HepG2 (cell line): Measurements from ENCODE around the gene CIITA. TPM values are rescaled to one million over a fixed set of nuclear protein-coding genes. Genes with fewer than 3 reads are reported as not detected.

ENCODE experiments used
- AHR ChIP-seq: IDR thresholded peaks from 2 replicates; pipeline ENCODE4 v1.6.1; 2018; ENCODE audit warnings: missing genetic modification reagents, missing compliant biosample characterization
- ATAD3A ChIP-seq: sonication (generic); formaldehyde crosslinking; IDR thresholded peaks from 2 replicates; pipeline ENCODE4 v1.4.0; 2020; ENCODE audit warnings: missing genetic modification reagents
- CBX1 ChIP-seq: IDR thresholded peaks from one replicate; pipeline ENCODE4 v1.6.1; 2016; ENCODE audit warnings: antibody characterized with exemption, low read depth
- CEBPG ChIP-seq: IDR thresholded peaks from 2 replicates; pipeline ENCODE4 v1.6.1; 2016
- ETV5 ChIP-seq: IDR thresholded peaks from 2 replicates; pipeline ENCODE4 v1.6.1; 2018; ENCODE audit warnings: missing biosample characterization, missing genetic modification reagents, inconsistent platforms, borderline replicate concordance
- FOSL2 ChIP-seq: sonication (generic); formaldehyde crosslinking; IDR thresholded peaks from 2 replicates; pipeline ENCODE4 v1.4.0; 2020; ENCODE audit warnings: missing genetic modification reagents
- HOXA5 ChIP-seq: sonication (generic); formaldehyde crosslinking; IDR thresholded peaks from 2 replicates; pipeline ENCODE4 v1.4.0; 2020; ENCODE audit warnings: missing genetic modification reagents
- KDM3A ChIP-seq: IDR thresholded peaks from 2 replicates; pipeline ENCODE4 v1.6.1; 2018; ENCODE audit warnings: low read depth, missing compliant biosample characterization
- NFKBIZ ChIP-seq: IDR thresholded peaks from 2 replicates; pipeline ENCODE4 v1.6.1; 2018; ENCODE audit warnings: missing genetic modification reagents, missing compliant biosample characterization
- PPARG ChIP-seq: conservative IDR thresholded peaks from 2 replicates; pipeline ENCODE4 v1.6.1; 2016; ENCODE audit warnings: missing biosample characterization, missing genetic modification reagents
- REPIN1 ChIP-seq: sonication (generic); formaldehyde crosslinking; IDR thresholded peaks from 2 replicates; pipeline ENCODE4 v1.8.0; 2022; ENCODE audit warnings: missing genetic modification reagents, low read depth, mild to moderate bottlenecking, borderline replicate concordance
- RFXAP ChIP-seq: sonication (generic); formaldehyde crosslinking; IDR thresholded peaks from 2 replicates; pipeline ENCODE4 v1.4.0; 2020; ENCODE audit warnings: missing genetic modification reagents, borderline replicate concordance
- SETDB1 ChIP-seq: sonication (generic); formaldehyde crosslinking; IDR thresholded peaks from 2 replicates; pipeline ENCODE4 v1.5.1; 2020; ENCODE audit warnings: missing genetic modification reagents, mild to moderate bottlenecking, borderline replicate concordance
- SIN3B ChIP-seq: fragments of 150-350 bp; IDR thresholded peaks from 2 replicates; pipeline ENCODE4 v1.6.1; 2014; ENCODE audit warnings: low read length
- SP2 ChIP-seq: sonication (generic); formaldehyde crosslinking; IDR thresholded peaks from 2 replicates; pipeline ENCODE4 v1.5.1; 2020; ENCODE audit warnings: mild to moderate bottlenecking, missing genetic modification reagents
- SPEN ChIP-seq: sonication (generic); formaldehyde crosslinking; IDR thresholded peaks from 2 replicates; pipeline ENCODE4 v1.5.1; 2020; ENCODE audit warnings: low read depth, mild to moderate bottlenecking, missing genetic modification reagents
- TOPORS ChIP-seq: sonication (generic); formaldehyde crosslinking; IDR thresholded peaks from 2 replicates; pipeline ENCODE4 v1.8.0; 2023; ENCODE audit warnings: mild to moderate bottlenecking, missing genetic modification reagents
- ZNF121 ChIP-seq: sonication (generic); formaldehyde crosslinking; IDR thresholded peaks from 2 replicates; pipeline ENCODE4 v1.5.0; 2020; ENCODE audit warnings: mild to moderate bottlenecking, missing genetic modification reagents
- ZNF234 ChIP-seq: sonication (generic); formaldehyde crosslinking; conservative IDR thresholded peaks from 2 replicates; pipeline ENCODE4 v1.5.1; 2020; ENCODE audit warnings: mild to moderate bottlenecking, missing genetic modification reagents
- ZNF335 ChIP-seq: sonication (generic); formaldehyde crosslinking; IDR thresholded peaks from 2 replicates; pipeline ENCODE4 v1.4.0; 2020; ENCODE audit warnings: missing genetic modification reagents
- ZNF441 ChIP-seq: sonication (generic); formaldehyde crosslinking; IDR thresholded peaks from 2 replicates; pipeline ENCODE4 v1.7.0; 2021; ENCODE audit warnings: missing genetic modification reagents, borderline replicate concordance
- ZNF850 ChIP-seq: sonication (generic); formaldehyde crosslinking; conservative IDR thresholded peaks from 2 replicates; pipeline ENCODE4 v1.9.0; 2021; ENCODE audit warnings: mild to moderate bottlenecking, missing genetic modification reagents
- polyA plus RNA-seq, 8 experiments: library from polyadenylated mRNA; depleted of rRNA in 3 of 8; stranded (reverse) in 7 of 8; unstranded in 1 of 8; fragments of >200 nt; fragmentation: Illumina TruSeq in 4 of 8; extraction: Trizol in 4 of 8; gene quantifications; 2 replicates each; pipeline versions ENCODE4 v1.2.1 to v1.2.3, GENCODE V29; 2011 to 2016; ENCODE audit warnings: low read depth in 4 of 8, missing spikeins in 1 of 8, mixed read lengths in 1 of 8; ENCODE audit not compliant: insufficient read depth in 1 of 8
- total RNA-seq, 5 experiments: library from RNA; depleted of rRNA; stranded (reverse); fragments of >200 nt; fragmentation: Illumina TruSeq; extraction: Trizol; gene quantifications; 2 replicates each; pipeline ENCODE4 v1.2.3, GENCODE V29; 2016; ENCODE audit warnings: low read depth in 1 of 5
- TF ChIP-seq, protein P1 (sequence below): sonication (generic); formaldehyde crosslinking; IDR thresholded peaks from 2 replicates; pipeline ENCODE4 v1.4.0; 2020; ENCODE audit warnings: missing genetic modification reagents
- TF ChIP-seq, protein P2 (sequence below): sonication (generic); formaldehyde crosslinking; IDR thresholded peaks from 2 replicates; pipeline ENCODE4 v1.8.0; 2022; ENCODE audit warnings: mild to moderate bottlenecking, missing genetic modification reagents; ENCODE audit not compliant: insufficient replicate concordance
- TF ChIP-seq, protein P3 (sequence below): sonication (generic); formaldehyde crosslinking; IDR thresholded peaks from 2 replicates; pipeline ENCODE4 v1.4.0; 2020; ENCODE audit warnings: missing genetic modification reagents, borderline replicate concordance

The CIITA gene
- total and polyA plus RNA-seq, 2 of the 13 experiments (the other 11 are each of a cell fraction or from before 2014, with no cell fraction given) = 0.08 to 0.09 TPM

DNA sequence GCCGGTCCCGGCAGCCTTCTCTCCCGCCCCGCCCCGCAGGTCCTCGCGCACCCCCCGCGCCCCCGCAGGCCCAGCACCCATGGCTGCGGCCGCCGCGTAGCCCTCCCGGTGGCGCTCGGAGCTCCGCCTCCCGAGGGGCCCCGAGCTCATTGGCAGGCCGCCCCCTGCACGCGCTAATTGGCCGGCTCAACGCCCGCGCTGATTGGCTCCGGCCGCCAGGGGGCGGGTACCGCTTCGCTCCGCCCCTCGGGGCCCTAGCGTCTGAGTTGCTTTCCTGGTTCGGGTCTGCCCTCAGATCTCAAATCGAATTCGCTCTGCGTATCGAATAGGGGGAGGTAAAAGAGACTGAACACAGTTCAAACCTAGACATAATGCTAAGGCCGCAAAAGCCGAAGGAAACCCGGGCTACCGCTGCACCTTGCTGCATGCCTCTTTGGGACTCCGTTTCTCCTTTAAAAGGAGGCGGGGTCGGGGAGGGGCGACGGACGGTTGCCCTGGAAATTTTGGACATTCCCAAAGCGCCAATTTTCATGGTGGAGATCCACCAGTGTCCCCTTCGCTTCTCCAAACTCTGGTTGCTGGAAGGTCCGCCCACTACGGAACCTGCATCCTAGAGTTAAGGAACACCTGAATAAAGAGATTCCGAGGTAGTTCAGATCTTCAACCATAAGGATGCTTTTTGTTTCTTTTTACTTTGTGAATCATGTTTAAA is 65.5 kb downstream of the CIITA start, which contains the start of gene DEXI (continued):
- peak; percentile 51; the same call in 1 of the 2 replicates for TF ChIP-seq ZNF441 (CRISPR knock-in tag)
- no peak for TF ChIP-seq SETDB1 (CRISPR knock-in tag)
- TF ChIP-seq NFKBIZ (CRISPR knock-in tag) = peak; percentile 28; the same call in 1 of the 2 replicates
- TF ChIP-seq ATAD3A (CRISPR knock-in tag) = no peak
- TF ChIP-seq SIN3B = peak; percentile 16; the same call in 1 of the 2 replicates
- peak; percentile 12 for TF ChIP-seq CBX1
- peak; percentile 83 for TF ChIP-seq SPEN (CRISPR knock-in tag)
- TF ChIP-seq CEBPG (CRISPR knock-in tag) = 0 out of 2 replicates have a peak, but pooled peaks have one; percentile 40
- no peak for TF ChIP-seq HOXA5
- TF ChIP-seq, protein P1, sequence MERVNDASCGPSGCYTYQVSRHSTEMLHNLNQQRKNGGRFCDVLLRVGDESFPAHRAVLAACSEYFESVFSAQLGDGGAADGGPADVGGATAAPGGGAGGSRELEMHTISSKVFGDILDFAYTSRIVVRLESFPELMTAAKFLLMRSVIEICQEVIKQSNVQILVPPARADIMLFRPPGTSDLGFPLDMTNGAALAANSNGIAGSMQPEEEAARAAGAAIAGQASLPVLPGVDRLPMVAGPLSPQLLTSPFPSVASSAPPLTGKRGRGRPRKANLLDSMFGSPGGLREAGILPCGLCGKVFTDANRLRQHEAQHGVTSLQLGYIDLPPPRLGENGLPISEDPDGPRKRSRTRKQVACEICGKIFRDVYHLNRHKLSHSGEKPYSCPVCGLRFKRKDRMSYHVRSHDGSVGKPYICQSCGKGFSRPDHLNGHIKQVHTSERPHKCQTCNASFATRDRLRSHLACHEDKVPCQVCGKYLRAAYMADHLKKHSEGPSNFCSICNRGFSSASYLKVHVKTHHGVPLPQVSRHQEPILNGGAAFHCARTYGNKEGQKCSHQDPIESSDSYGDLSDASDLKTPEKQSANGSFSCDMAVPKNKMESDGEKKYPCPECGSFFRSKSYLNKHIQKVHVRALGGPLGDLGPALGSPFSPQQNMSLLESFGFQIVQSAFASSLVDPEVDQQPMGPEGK (CRISPR knock-in tag) = peak; percentile 99
- peak; percentile 76; the same call in 1 of the 2 replicates for TF ChIP-seq RFXAP (CRISPR knock-in tag)
- TF ChIP-seq TOPORS (CRISPR knock-in tag) = no peak
- TF ChIP-seq ZNF335 (CRISPR knock-in tag) = peak; percentile 74; the same call in 1 of the 2 replicates
- TF ChIP-seq PPARG = peak; percentile 44; the same call in 1 of the 2 replicates
- TF ChIP-seq SP2 = peak; percentile 89
- TF ChIP-seq KDM3A (CRISPR knock-in tag) = no peak; the same call in 1 of the 2 replicates
- TF ChIP-seq, protein P2, sequence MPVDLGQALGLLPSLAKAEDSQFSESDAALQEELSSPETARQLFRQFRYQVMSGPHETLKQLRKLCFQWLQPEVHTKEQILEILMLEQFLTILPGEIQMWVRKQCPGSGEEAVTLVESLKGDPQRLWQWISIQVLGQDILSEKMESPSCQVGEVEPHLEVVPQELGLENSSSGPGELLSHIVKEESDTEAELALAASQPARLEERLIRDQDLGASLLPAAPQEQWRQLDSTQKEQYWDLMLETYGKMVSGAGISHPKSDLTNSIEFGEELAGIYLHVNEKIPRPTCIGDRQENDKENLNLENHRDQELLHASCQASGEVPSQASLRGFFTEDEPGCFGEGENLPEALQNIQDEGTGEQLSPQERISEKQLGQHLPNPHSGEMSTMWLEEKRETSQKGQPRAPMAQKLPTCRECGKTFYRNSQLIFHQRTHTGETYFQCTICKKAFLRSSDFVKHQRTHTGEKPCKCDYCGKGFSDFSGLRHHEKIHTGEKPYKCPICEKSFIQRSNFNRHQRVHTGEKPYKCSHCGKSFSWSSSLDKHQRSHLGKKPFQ = no peak
- TF ChIP-seq AHR = 0 out of 2 replicates have a peak, but pooled peaks have one; percentile 14
- TF ChIP-seq ETV5 (CRISPR knock-in tag) = peak; percentile 62; the same call in 1 of the 2 replicates
- no peak for TF ChIP-seq ZNF121 (CRISPR knock-in tag)
- TF ChIP-seq FOSL2 (CRISPR knock-in tag) = 0 out of 2 replicates have a peak, but pooled peaks have one; percentile 2
- 0 out of 2 replicates have a peak, but pooled peaks have one; percentile 54 for TF ChIP-seq ZNF850 (CRISPR knock-in tag)
- TF ChIP-seq, protein P3, sequence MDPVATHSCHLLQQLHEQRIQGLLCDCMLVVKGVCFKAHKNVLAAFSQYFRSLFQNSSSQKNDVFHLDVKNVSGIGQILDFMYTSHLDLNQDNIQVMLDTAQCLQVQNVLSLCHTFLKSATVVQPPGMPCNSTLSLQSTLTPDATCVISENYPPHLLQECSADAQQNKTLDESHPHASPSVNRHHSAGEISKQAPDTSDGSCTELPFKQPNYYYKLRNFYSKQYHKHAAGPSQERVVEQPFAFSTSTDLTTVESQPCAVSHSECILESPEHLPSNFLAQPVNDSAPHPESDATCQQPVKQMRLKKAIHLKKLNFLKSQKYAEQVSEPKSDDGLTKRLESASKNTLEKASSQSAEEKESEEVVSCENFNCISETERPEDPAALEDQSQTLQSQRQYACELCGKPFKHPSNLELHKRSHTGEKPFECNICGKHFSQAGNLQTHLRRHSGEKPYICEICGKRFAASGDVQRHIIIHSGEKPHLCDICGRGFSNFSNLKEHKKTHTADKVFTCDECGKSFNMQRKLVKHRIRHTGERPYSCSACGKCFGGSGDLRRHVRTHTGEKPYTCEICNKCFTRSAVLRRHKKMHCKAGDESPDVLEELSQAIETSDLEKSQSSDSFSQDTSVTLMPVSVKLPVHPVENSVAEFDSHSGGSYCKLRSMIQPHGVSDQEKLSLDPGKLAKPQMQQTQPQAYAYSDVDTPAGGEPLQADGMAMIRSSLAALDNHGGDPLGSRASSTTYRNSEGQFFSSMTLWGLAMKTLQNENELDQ (CRISPR knock-in tag) = no peak
- no peak for TF ChIP-seq ZNF234
- peak; percentile 82; the same call in 1 of the 2 replicates for TF ChIP-seq REPIN1 (CRISPR knock-in tag)
